ENCODE data around the gene TNFSF13B.

TNFSF13B gene

DNA sequence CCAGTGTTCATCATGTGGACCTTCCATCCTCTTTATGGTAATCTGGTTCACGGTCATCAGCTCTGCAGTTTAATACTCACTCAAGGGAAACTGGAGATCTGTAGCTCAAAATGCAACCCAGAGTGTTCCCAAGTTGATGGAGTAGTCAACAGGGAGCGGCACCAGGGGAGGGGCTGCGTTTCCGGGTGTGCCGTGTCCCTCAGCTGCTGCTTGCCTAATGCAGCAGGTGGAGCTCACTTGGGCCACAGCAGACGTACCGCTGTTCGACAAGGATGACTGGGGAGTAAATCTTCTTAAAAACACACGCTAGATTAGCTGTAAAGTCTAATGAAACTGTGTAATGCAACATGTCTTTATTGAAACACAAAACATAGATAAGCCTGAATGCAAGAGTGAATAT is 81.1 kb downstream of the TNFSF13B start:
- DNase-seq: no peak

DNA sequence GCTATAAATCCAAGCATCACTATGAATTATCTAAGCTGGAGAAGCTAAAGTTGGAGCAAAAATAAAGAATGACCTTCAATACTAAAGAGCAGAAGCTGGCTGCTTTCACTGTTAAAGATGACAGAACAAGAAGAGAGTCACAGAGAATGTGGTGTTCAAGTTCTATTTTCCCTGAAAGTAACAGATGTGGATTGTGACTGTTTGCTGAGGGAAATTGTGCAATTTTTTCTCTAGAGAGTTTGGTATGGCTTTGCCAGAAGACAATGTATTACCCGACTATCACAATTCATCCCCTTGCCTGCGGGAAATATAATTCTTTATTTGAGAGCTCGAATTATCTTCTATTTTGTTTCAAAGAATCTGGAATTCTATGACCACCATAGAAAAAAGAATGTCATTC is 83.1 kb downstream of the TNFSF13B start:
- no peak for DNase-seq

DNA sequence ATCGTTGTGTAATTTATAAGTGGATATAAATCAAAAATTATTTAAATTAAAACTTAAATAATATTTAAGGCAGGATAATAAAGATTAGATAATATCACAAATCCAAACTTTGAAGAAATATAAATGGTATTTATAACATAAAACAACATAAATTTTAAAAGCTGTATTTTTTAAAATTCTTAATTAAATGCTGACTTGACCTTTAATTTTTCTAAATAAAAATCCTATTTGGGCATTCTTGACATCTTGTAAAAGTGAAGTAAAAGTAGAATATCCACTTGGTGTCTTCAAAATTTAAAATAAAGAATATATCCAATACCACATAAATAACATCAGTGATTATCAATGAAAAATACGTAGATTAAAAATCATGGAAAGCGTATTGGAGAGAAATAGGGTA is 87.7 kb downstream of the TNFSF13B start:
- DNase-seq: no peak

Measured in fibroblast of skin of abdomen (primary cell).